GM21390 (cell line): ENCODE measurements around the gene ABCA4.

Experiments
- ATAC-seq: cut with Tn5 transposase; IDR thresholded peaks from one replicate; pipeline ENCODE4 v1.9.1; 2021; ENCODE audit not compliant: unreplicated experiment

The ABCA4 gene

GRCh38 chr1:94029130-94029993, 91.6 kb downstream of the ABCA4 start:
- no peak for ATAC-seq

GRCh38 chr1:94027721-94028515, 93.0 kb downstream of the ABCA4 start:
- no peak for ATAC-seq

DNA sequence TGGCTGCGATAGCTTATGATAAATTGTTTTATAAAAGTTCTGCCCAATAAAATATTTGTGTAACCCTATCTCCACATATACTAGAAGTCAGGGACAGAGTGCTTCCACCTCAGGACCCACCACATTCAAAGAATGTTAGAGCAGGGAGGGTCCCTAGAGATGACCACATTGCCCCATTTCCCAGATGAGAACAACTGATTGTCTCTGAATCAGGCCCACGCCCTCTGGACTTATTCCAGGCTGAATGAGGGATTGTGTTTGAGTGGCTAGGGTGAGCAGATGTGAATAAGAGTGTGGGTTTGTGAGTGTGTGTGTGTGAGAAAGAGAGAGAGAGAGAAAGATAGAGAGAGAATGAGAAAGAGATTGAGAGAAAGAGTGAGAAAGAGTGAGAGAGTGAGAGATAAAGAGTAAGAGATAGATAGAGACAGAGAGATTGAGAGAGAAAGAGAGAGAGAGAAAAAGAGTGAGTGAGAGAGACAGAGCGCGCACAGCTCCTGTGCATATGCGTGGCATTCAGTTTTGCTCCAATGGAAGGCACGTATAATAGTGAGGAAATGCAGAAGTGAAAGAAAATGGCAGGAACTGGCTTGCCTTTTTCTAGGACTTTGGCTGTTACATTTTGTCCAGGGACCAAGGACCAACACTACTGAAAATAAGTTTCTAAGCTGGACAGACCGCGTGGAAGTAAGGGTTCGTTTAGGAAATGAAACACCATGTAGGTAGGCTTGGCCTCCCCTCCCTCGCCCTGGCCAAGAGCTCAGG, 94.1 kb downstream of the ABCA4 start:
- no peak for ATAC-seq

GRCh38 chr1:94025383-94026340, 95.3 kb downstream of the ABCA4 start:
- no peak for ATAC-seq

DNA sequence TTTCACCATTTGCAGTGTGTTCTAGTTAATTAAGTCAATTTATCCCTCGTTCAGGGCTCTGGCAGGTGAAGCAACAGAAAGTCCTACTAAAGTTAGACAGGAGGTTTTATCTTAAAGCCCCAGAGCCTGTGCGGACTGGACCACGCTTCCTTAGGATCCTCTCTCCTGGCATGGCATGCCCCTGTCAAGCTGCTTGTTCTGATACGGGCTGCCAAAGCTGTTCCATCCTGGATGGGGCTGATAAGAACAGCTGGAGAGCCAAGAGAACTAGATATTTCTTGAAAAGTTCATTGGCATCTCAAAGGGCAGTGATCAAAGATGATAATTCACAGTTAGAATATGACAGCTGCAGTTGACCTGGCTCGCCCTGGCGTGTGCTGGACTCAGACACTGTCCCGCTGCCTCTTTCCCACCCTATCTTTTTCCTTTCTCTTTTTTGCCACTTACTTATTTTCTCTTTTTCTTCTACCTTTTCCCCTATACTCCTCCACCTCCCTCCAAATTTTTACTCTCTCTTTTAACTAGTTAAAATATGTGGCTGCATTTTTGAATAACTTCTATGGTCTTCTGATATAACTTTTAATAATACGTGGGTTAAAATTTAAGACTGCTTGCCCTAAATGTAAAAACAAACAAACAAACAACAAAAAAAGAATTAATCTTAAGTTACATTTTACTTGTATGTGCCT, 96.7 kb downstream of the ABCA4 start:
- ATAC-seq = no peak

DNA sequence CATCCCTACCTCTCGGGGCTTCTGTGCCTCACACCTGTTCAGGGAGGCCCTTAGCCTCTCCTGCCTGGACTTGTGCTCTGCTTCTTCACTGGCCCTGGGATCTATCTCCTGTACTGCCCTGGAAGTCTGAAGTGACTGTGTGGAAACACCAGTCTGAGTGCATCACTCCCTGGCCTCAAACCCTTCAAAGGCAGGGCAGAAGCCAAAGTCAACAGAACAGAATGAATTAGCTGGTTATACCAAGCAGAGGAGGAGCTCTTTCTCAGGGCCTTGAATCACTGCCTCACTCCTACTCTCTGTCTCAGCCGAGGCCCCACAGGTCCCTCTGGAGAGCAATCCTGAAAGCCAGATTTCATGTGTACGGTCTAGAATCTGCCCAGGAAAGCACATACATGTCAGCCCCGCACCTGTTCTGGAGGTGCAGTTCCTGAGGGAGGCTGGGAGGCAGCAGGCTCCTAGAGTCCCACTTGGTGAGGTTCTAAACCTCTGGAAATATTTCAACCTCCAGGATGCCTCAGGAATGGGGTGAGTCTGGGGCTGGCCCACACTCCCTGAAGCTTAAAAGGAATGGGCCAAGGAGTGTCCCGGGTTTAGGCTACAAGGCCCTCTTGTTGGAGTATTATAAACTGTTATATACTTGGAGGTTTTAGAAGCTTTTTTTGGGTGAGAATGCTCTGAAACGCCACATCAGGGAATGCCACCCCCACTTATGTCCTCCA, 98.3 kb downstream of the ABCA4 start:
- no peak for ATAC-seq

DNA sequence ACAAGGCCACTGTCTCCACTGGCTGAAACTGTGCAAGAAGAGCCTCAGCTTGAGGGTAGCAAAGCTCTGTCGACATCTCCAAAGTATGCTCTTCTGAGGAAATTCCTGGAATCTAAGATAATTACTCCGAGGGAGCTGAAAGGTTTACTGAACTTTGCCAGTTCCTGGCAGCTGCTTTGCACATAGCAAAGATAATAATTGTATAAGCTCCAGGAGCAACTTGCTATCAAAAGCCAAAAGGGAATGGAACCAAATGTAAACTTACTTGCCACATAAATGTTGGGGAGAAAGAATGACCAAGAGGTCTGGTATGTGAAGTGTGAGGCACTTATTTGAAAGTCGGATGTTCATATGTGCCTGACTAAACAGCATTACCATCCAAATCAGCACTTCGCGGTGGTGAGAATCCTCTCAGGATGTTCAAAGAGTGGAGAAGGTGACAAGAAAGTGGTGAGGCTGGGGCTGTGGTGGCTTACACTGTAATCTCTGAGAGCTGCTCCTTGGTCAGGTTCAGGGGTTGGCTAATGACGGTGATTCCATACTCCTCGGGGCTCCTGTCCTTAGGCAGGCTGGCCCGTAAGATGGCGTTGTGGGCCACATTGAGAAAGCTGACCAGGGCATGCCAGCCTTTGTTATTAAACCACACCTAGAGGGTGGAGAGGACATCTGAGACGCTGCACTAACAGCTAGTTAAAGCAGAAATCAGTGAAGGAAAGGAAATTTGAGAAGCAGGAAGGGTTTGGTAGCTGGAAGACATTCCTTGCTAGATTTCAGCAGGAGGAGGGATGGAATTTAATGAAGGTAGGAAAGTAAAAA, 100.0 kb downstream of the ABCA4 start:
- no peak for ATAC-seq

GRCh38 chr1:94019327-94019726, 101.6 kb downstream of the ABCA4 start:
- ATAC-seq = no peak

DNA sequence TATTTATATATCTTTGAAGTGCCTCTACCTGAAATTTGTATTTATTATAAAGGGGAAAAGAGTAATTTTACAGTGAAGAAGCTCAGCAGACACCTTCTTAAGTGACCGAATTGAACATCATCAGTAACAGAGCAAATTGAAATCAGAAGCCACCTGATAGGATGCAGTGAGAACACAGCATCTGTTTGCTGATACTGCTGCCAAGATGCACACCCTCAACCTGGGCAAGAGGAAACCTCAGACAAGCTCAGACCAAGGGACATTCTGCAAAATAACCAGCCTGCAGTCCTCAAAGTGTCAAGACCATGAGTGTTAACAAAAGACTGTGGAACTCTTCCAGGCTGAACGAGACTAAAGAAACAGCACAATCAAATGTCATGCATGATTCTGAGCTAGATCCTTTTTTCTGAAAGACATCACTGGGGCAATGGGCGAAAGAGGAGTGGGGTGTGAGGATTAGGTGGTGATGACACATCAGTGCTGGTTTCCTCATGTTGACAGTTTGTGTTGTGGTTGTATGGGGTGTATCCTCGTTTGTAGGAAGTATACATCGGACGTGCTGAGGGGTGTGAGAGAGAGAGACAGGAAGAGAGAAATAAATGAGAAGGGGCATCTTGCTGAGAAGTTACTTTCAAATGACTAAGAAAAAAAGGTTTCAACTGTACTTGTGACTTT, 103.7 kb downstream of the ABCA4 start:
- no peak for ATAC-seq

GRCh38 chr1:94015489-94015817, 105.5 kb downstream of the ABCA4 start:
- ATAC-seq = no peak

DNA sequence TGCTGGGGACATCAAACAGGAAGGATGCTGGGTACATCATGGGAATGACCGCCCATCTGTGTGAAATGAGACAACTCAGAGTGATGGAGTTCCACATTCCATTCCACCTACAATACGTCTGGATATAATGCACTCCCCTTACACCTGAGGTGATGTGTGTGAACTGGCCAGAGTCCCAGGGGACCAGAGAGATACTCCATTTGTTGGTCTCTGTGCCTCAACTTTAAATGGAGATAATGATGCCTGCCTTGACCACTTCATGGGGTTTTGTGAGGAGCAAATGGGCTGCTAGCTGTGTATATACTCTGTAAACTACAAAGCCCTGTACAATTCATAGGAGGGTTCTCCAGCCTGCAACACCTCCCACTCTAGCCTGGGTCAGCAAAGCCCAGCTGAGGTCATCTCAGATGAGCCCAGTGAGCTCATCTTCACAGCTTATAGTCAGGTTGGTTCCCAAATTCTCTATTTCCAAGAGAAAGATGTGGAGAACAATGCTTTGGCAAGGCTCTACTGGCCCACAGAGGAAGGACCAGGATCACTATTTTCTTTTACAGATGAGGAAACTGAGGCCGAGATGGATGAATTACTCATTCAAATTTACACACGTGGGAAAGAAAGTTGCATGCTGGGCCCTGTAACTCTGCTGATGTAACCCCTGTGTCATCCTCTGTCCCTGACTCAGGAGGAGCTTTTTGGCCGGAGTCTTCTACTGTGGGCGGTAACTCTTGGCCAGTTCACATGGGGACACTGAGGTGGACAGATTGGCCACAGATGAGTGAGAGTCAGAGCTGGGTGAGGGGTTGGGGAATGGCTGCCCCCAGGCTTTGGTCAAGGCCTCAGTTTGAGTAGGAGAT, 106.1 kb downstream of the ABCA4 start:
- ATAC-seq = no peak

DNA sequence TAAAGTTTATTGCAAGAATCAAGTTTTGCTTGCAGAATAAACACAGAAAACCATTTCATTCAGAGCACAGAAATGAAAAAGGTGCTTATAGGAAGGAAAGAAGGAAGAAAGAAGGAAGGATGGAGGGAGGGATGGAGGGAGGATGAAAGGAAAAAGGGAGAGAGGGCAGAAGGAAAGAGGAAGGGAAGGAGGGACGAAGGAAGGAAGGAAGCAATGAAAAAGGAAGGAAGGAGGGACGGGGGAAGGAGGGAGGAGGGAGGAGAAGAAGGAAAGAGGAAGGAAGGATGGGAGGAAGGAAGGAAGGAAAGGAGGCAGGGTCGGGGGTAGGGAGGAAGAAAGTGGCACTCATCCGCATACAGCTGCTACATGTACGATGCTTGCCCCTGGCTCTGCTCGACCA, 106.9 kb downstream of the ABCA4 start:
- no peak for ATAC-seq

GRCh38 chr1:94013367-94013878, 107.5 kb downstream of the ABCA4 start:
- ATAC-seq = no peak

GRCh38 chr1:94012708-94013366, 108.1 kb downstream of the ABCA4 start:
- ATAC-seq = no peak

DNA sequence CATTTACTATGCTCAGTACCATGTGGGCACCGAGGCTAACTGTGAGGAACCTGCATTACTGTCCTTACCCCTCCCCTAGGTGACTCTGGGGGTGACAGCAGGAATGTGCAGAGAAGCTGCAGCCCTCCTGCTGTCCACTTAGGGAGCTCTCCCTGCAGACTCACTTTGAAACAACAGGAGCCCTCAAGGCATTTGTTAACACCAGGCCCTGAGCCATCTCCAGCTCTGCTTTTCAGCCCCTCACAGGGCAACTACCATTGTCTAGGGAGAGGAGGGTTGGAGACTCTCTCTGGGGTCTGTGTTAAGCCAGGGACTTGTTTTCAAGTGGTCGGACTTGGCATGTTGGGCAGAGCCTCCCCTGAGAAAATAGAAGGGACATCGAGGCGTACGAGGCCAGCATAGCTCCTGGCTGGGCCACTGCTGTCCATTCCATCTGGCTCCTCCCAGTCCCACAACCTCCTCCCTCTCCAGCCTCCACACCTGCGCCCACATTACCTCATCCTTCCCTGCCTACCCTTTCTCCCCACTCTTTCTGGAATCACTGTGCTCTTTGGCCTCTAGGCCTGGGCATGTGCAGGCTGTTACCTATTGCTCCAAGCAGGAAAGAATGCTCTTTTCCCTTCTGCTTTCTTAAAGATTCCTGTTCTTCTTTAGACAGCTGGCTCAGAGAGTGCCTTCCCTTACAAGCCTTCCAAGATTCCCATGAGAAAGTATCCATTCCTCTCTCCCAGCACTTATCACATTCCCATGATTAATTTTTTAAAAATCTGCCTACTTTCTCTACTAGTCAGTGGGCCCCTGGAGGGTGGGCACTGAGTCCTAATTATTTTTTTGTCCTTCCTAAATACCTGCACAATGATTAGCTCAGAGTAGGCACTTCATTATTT, 109.0 kb downstream of the ABCA4 start:
- no peak for ATAC-seq
